Measurements from ENCODE around the gene HLA-G.

DNA sequence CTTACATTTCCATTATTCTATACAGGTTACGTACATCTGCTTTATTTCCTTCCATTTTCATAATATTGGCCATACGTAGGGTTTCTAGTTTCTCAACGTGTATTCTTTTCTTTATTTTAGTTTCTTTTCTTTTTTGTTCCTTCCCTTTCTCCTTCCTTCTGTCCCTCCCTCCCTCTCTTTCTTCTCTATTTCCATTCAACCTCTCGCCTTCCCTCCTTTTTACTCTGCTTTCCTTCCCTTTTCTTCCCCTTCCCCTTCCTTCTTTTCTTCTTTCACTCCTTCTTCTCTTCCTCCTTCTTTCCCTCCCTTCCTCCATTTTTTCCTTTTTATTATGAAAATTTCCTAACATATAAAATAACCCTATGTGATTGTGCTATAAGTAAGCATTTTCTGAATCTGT, 8.7 kb upstream of the HLA-G start:
- TF ChIP-seq, protein P1, sequence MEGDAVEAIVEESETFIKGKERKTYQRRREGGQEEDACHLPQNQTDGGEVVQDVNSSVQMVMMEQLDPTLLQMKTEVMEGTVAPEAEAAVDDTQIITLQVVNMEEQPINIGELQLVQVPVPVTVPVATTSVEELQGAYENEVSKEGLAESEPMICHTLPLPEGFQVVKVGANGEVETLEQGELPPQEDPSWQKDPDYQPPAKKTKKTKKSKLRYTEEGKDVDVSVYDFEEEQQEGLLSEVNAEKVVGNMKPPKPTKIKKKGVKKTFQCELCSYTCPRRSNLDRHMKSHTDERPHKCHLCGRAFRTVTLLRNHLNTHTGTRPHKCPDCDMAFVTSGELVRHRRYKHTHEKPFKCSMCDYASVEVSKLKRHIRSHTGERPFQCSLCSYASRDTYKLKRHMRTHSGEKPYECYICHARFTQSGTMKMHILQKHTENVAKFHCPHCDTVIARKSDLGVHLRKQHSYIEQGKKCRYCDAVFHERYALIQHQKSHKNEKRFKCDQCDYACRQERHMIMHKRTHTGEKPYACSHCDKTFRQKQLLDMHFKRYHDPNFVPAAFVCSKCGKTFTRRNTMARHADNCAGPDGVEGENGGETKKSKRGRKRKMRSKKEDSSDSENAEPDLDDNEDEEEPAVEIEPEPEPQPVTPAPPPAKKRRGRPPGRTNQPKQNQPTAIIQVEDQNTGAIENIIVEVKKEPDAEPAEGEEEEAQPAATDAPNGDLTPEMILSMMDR (optimal IDR thresholded peaks at IDR 0.05 in 1 of 3, IDR thresholded peaks at IDR 0.05 in 1 of 3, conservative IDR thresholded peaks at IDR 0.05 in 1 of 3; ENCODE audit: extremely low read depth in 1 of 3, insufficient read depth in 2 of 3, low read length in 3 of 3), result no peak
- no peak for TF ChIP-seq EZH2 (IDR thresholded peaks at IDR 0.05; ENCODE audit: low read length)
